ENCODE data around the gene ULK4.

The ULK4 gene

DNA sequence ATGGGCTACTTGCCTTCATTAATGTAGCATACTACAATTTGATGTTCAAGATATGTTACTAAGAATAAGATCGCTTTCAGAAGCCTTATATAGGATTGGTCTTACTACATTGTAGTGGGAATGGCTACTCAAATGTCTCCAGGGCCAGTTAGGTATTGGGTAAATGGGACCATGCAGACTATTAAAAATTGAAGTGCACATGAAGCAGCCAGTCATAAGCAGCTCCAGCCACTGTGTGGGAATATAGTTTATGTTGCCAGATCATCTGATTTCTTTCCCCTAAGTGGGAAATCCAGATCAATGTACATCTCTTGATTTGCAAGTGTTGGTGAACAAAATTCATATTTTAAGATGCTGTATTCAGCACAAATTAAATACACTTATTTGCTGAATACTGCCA is 757.5 kb downstream of the ULK4 start:
- no peak for DNase-seq

DNA sequence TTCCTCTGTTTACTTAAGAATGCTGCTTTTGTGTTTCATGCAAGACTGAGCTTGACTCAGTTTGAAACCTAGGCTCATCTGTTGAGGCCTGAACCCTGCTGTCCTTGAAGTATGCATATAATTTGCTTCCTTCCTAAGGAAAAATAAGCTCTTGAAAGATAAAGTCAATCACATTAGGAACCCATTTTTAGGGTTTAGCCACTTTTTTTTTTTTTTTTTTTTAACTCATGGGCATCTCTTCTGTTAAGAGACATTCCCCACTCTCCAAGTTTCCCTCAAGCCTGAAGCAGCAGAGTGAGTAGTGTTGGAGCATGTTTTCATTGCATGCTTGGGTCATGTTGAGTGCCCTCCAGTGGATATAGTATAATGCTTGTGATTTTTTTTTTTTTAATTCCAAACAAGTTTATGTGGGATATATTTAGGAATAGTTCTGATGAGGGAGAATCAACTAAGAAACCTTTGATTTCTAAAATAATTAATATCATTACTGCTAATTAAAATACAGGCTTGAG is 759.0 kb downstream of the ULK4 start:
- DNase-seq = no peak

- no peak for DNase-seq
Observed at GRCh38 chr3:41202075-41202833, 759.6 kb downstream of the ULK4 start.

DNA sequence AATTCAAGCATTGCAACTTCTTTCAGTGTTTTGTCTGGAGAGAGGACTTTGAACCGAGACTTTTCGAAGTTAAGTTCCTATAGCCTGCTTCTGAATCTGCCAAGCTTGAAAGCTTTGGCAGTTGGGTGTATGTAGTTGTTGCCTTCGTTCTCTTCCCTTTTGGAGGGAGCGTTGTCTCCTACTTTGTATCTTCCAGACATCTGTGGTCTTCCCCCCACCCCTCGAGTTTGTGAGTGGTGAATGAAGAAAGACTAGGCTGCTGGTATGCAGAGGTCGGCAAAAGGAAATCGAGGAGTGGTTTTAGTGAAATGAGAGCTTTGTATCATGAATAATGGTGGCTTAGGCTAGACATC is 761.3 kb downstream of the ULK4 start:
- no peak for DNase-seq

DNA sequence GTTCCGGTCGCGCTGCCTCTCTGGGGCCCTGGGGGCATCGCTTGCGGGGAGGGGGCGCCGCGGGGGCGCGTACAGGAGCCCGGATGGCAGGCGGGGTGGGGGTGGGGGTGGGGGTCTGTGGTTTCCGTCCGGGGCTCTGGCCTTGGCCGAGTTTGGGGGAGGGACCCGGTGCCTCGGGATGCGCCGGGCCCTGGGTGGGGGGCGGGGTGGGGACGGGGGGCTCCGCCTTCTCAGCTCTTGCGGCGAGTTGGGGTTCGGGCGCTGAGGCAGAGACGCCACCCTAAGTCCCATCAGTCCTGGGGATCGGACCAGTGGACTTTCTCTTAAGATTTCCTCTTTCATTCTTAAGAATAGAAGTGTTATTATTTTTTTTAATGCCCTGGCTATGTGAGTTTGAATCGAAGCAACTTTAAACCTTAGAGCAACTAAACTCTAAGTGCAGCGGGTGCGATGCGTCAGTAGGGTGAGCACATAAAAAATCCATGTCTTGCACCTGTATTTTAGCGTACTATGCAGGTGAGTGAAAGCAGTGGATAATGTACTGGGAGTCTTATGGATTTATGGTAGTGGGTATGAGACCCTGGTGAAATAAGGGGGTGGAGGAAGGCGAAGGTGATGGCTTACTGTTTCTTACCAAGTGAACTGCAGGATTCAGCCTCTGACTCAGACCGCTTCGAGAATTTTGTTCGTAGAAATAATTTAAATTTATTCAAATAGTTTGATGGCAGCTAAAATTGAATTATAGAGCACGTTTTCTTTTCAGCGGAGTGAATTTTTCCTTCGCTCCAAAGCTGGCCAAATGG is 761.8 kb downstream of the ULK4 start:
- DNase-seq = no peak

DNA sequence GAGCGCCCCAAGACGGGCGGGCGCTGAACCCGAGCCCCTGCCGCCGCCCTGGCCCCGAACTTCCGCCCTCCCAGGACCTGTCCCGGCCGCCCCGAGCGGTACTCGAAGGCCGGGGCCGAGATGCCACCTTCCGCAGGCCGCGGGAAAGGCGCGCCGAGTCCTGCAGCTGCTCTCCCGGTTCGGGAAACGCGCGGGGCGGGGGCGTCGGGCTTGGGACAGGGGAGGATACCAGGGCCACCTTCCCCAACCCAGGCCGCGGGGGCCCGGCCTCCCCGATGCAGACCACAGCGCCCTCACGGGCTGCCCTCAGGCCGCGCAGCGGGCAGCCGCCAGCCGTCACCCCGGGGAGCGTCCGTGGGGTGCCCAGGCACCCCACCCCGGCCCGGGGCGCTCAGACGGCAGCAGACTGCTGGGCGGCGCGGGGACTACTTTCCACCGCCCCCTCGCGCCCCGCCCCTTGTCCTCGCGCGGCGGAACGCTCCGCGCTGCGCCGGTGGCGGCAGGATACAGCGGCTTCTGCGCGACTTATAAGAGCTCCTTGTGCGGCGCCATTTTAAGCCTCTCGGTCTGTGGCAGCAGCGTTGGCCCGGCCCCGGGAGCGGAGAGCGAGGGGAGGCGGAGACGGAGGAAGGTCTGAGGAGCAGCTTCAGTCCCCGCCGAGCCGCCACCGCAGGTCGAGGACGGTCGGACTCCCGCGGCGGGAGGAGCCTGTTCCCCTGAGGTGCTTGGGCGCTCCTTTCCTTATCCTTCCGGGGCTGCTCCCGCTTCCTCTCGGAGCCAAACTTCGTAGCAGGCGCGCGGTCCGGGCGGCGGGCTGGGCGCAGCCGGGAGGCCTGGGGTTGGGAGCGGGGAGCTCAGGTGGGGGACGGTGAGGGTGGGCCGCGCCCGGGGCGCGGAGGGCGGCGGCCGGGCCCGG is 762.7 kb downstream of the ULK4 start, which contains the start of gene CTNNB1:
Gene CTNNB1, plus strand, starts transcription at position 556 of the 916 bp plus-strand sequence. CDS start 24,564 bp downstream, outside the sequence.
- peak; percentile 54 to 86 for DNase-seq

- DNase-seq = peak; percentile 11 to 24
Observed at GRCh38 chr3:41198526-41198925, 763.4 kb downstream of the ULK4 start.

DNA sequence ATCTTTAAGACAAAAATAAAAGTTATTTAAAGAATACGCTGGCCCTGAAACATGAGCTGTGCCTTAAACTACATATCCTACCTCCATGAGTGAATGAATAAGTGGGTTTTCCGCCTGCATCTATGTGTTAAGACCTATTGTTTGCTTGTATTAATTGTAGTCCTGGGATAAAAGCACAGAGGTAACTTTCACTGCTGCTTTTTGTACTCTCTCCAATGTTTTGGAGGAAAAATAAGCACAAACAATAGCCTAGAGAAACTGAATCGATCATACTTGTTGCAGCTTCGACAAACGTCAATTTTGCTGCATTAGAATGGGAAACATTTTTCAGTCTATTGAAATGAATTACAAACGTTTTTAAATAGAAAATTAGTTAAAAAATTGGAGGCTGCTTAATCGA is 763.9 kb downstream of the ULK4 start:
- no peak for DNase-seq

All from NCI-H1930 (cell line).